Gastroesophageal sphincter (tissue), 3 donors: ENCODE data around the gene DOCK4.

ENCODE experiments used
- EP300 ChIP-seq: sonication (generic); formaldehyde crosslinking; IDR thresholded peaks from one replicate; pipeline ENCODE4 v1.6.1; 2017; ENCODE audit warnings: antibody characterized with exemption, mild to moderate bottlenecking
- TF ChIP-seq, protein P1 (sequence below), 4 experiments: fragments of 200-600 bp in 2 of 4; fragments of 450-650 bp in 2 of 4; sonication (generic) in 1 of 4; IDR thresholded peaks; one replicate each; pipeline ENCODE4 v1.5.1; 2017 to 2019; ENCODE audit warnings: antibody characterized with exemption in 4 of 4, mild to moderate bottlenecking in 2 of 4, moderate library complexity in 2 of 4

DNA sequence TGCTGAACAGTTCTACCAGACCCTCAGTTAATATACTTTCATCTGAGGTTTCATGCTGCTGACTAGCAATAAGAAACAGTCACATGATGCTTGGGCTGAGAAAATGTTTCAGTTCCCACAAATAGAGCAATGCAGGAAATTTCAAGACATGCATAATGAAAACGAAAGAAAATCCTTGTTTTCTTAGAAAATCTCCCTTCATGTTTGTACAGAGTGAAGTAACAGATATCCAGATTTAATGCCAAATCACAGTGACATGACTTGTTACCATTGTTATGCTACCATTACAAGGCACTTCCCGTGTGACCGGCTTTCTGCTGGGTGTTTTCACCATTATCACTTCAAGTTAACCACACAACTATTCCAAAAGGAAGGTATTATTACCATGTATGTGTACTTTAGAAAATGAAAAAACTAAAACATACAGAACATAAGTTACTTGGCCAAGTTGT, 121.7 kb downstream of the DOCK4 start:
- TF ChIP-seq, protein P1, sequence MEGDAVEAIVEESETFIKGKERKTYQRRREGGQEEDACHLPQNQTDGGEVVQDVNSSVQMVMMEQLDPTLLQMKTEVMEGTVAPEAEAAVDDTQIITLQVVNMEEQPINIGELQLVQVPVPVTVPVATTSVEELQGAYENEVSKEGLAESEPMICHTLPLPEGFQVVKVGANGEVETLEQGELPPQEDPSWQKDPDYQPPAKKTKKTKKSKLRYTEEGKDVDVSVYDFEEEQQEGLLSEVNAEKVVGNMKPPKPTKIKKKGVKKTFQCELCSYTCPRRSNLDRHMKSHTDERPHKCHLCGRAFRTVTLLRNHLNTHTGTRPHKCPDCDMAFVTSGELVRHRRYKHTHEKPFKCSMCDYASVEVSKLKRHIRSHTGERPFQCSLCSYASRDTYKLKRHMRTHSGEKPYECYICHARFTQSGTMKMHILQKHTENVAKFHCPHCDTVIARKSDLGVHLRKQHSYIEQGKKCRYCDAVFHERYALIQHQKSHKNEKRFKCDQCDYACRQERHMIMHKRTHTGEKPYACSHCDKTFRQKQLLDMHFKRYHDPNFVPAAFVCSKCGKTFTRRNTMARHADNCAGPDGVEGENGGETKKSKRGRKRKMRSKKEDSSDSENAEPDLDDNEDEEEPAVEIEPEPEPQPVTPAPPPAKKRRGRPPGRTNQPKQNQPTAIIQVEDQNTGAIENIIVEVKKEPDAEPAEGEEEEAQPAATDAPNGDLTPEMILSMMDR (IDR thresholded peaks at IDR 0.05), result no peak
- no peak for TF ChIP-seq EP300
